NT2/D1 (cell line): Measurements from ENCODE around the gene MAST1.

Experiments
- SUZ12 ChIP-seq: IDR thresholded peaks from 2 replicates; pipeline ENCODE4 v1.6.1; 2011; ENCODE audit not compliant: insufficient read length, insufficient read depth; ENCODE audit errors: extremely low read depth
- YY1 ChIP-seq: IDR thresholded peaks from 2 replicates; pipeline ENCODE4 v1.6.1; 2011; ENCODE audit not compliant: insufficient read length, insufficient read depth

DNA sequence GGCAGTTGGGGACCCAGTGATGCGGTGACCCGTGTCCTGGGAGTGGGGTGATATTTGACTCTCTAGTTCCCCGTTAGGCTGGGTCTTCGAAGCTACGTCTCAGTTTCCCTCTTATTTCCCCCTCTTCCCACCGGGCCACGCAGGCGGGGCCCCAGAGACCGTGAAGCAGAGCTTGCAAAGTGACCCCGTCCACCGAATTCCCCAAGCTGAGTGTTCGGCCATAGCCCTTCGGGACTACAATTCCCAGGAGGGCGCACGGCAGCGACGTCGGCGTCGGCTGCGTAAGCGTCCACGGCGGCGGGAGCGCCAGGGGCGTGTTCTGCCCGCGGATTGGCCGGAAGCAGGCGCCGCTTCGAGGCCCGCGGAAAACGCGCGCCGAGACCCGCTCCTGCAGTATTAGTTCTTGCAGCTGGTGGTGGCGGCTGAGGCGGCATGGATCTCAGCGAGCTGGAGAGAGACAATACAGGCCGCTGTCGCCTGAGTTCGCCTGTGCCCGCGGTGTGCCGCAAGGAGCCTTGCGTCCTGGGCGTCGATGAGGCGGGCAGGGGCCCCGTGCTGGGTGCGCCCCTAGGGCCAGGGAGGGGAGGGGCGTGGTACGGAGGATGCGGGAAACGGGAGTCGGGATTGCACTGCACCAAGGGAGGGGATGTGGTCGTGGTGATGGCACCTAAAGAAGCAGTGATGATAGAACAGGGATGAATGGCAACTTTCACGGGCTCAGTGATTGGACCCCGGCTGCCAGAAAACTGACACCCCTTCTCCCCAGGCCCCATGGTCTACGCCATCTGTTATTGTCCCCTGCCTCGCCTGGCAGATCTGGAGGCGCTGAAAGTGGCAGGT is 31.9 kb upstream of the MAST1 start, which contains the start of gene RNASEH2A:
- TF ChIP-seq YY1 (peak; percentile 51), SUZ12 (no peak)
